Activated T-helper 1 cell treated with anti-CD3 and anti-CD28 coated beads, Interleukin-12 subunit alpha, Interleukin-12 subunit beta, Interleukin-2, Interleukin-4 antibody, amounts not matched to agents 30 ng/mL and 10 ng/mL and 1 ng/mL, durations not matched to agents 14 hours and 24 hours and 36 hours (primary cell): Measurements from ENCODE around the gene PAX4. TPM values are rescaled to one million over a fixed set of nuclear protein-coding genes. Genes with fewer than 3 reads are reported as not detected.

Experiments used
- DNase-seq: peaks from one replicate; pipeline ENCODE4 v3.0.0; 2021; ENCODE audit warnings: low spot score
- H3K27ac Mint-ChIP-seq: one replicate; pipeline ENCODE4 v1.8.0; 2021; ENCODE audit warnings: mild to moderate bottlenecking, mixed read lengths
- H3K27me3 Mint-ChIP-seq: one replicate; pipeline ENCODE4 v1.8.0; 2022; ENCODE audit warnings: mild to moderate bottlenecking, moderate library complexity, mixed read lengths; ENCODE audit not compliant: insufficient read depth
- H3K36me3 Mint-ChIP-seq: one replicate; pipeline ENCODE4 v1.8.0; 2021; ENCODE audit warnings: low read depth, mixed read lengths
- H3K4me1 Mint-ChIP-seq: one replicate; pipeline ENCODE4 v1.8.0; 2021; ENCODE audit warnings: low read depth, mixed read lengths
- H3K4me3 Mint-ChIP-seq: one replicate; pipeline ENCODE4 v1.8.0; 2021; ENCODE audit warnings: mild to moderate bottlenecking, moderate library complexity, mixed read lengths
- H3K9me3 Mint-ChIP-seq: one replicate; pipeline ENCODE4 v1.8.0; 2021; ENCODE audit warnings: mixed read lengths
- intact Hi-C: fragments of 100-400 bp; cut with micrococcal nuclease; formaldehyde crosslinking; loops from one replicate; pipeline ENCODE4 v1.15.1; 2024
- total RNA-seq: library from RNA; stranded (reverse); gene quantifications from 2 replicates; pipeline ENCODE4 v1.2.3, GENCODE V29; 2022

The PAX4 gene
- total RNA-seq, 1 donor from 2014 or later = not detected

DNA sequence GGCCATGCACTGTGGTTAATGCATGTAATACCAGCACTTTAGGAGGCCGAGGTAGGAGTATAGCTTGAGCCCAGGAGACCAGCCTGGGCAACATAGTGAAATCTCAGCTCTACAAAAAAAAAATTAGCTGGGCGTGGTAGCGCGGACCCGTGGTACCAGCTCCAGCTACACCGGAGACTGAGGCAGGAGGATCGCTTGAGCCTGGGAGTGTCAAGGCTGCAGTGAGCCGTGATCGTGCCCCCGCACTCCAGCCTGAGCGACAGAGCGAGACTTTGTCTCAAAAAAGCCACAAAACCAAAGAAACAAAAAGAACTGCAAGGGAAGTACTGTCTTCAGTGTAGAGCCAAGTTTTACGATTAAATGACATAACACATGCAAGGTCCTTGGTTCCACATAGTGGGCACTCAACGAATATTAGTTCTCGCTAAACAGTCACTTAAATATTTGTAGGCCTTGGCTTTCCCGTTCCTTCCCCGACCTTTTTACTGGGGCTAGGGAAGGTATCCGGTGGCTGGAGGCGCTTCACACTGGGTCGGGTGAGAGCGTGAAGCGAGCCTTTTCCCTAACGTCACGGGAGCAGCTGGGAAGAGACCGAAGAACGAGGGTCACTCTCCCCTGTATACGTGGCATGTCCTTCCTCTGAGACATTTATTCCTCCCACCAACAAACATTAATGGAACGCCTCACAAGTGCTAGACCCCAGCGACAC lies 33.1 kb upstream of the PAX4 start:
- peak overlapping the region; percentile 98 for H3K27ac Mint-ChIP-seq
- no peaks in the 10 kb centered on the region for H3K9me3 Mint-ChIP-seq
- peaks cover 6% of the 10 kb centered on the region for H3K27me3 Mint-ChIP-seq
- H3K36me3 Mint-ChIP-seq = peaks cover 26% of the 10 kb centered on the region
- peak overlapping the region; percentile 100 for H3K4me3 Mint-ChIP-seq
- H3K4me1 Mint-ChIP-seq = peaks cover 45% of the 10 kb centered on the region
- intact Hi-C loops = loop anchor here (1.0 to 10.0 kb wide), 7 partner anchors 66 to 884 kb away; partner anchors contain the start of genes GCC1, HILPDA, IMPDH1 and RBM28
- DNase-seq = no peak

DNA sequence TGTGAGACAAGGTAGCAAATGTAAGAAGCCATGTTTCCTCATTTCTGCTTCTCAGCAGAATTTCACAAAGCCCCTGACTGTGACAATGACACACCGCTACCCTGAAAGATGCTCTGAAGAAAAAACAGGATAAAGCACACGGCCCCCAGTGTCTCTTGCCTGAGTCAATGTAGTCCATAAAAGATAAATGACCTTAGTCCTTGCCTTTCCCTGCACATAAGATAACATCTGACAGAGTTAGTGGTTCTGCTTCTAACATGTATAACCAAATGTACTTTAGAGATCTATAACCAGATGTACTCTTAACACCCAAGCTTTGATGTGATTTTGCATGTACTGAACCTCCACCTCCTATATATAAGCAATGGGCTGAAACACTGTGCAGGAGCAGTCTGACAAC lies 31.0 kb upstream of the PAX4 start:
- intact Hi-C loops = no loop called here
- no peak for DNase-seq
- Mint-ChIP-seq H3K27me3 (peaks cover 6% of the 10 kb centered on the region), H3K36me3 (peaks cover 13% of the 10 kb centered on the region), H3K9me3 (no peaks in the 10 kb centered on the region), H3K27ac (no peak overlapping the region), H3K4me1 (peaks cover 25% of the 10 kb centered on the region), H3K4me3 (no peak overlapping the region)

DNA sequence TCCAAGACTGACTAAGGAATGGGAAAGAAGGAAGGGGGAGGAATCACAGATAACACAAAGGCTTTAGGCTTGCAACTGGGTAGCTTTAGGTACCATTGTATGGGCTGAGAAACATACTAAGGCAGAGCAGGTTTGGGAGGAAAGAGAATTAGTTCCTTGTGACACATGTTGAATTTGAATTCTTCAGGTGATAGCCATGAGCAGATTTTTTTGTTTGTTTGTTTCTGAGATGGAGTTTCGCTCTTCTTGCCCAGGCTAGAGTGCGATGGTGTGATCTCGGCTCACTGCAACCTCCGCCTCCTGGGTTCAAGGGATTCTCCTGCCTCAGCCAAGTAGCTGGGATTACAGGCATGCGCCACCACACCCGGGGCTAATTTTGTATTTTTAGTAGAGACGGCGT lies 29.7 kb upstream of the PAX4 start:
- H3K36me3 Mint-ChIP-seq = peaks cover 5% of the 10 kb centered on the region
- DNase-seq = no peak
- H3K9me3 Mint-ChIP-seq = no peaks in the 10 kb centered on the region
- intact Hi-C loops = no loop called here
- H3K27ac Mint-ChIP-seq = no peak overlapping the region
- H3K4me3 Mint-ChIP-seq = no peak overlapping the region
- peaks cover 12% of the 10 kb centered on the region for H3K4me1 Mint-ChIP-seq
- H3K27me3 Mint-ChIP-seq = peaks cover 6% of the 10 kb centered on the region

DNA sequence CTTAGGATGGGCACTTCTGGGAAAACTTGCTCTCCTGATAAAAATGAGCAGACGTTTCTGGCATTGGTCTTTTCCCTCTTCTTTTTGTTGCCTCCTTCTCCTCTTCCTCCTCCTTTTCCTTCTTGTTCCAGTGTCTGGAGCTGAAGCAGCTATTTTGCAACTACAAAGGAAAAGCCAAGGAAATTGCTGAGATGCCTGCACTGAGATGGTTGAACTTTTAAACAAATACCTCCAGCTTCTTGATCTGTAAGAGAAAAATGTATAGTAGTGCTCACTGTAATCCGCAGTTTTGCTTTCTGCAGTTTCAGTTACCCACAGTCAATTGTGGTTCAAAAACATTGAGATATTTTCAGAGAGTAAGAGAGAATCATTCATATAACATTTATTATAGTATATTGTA lies 26.5 kb upstream of the PAX4 start:
- no peak for DNase-seq
- intact Hi-C loops = no loop called here
- Mint-ChIP-seq H3K4me3 (no peak overlapping the region), H3K9me3 (no peaks in the 10 kb centered on the region), H3K4me1 (no peaks in the 10 kb centered on the region), H3K27me3 (peaks cover 13% of the 10 kb centered on the region), H3K27ac (no peak overlapping the region), H3K36me3 (no peaks in the 10 kb centered on the region)

DNA sequence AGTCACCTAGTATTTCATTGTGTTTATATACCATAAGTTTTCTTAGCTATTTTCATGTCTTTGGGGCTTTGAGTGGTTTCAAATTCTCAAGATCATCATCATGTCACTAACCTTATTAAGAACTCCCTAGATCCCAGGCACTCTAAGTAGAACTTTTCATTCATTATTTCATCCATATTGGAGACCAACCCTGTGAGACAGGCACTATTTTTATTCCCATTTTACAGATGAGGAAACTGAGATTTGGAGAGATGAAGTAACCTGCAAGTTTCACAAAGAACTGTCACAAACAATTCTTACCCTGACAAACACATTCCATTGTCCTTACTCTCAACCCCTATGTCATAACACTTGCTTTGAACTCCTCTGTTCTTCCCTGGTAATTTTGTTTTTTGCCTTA lies 20.3 kb upstream of the PAX4 start:
- H3K27ac Mint-ChIP-seq = no peak overlapping the region
- H3K4me1 Mint-ChIP-seq = peaks cover 11% of the 10 kb centered on the region
- no peaks in the 10 kb centered on the region for H3K36me3 Mint-ChIP-seq
- intact Hi-C loops = no loop called here
- H3K27me3 Mint-ChIP-seq = peaks cover 26% of the 10 kb centered on the region
- no peak for DNase-seq
- no peak overlapping the region for H3K4me3 Mint-ChIP-seq
- H3K9me3 Mint-ChIP-seq = no peaks in the 10 kb centered on the region

DNA sequence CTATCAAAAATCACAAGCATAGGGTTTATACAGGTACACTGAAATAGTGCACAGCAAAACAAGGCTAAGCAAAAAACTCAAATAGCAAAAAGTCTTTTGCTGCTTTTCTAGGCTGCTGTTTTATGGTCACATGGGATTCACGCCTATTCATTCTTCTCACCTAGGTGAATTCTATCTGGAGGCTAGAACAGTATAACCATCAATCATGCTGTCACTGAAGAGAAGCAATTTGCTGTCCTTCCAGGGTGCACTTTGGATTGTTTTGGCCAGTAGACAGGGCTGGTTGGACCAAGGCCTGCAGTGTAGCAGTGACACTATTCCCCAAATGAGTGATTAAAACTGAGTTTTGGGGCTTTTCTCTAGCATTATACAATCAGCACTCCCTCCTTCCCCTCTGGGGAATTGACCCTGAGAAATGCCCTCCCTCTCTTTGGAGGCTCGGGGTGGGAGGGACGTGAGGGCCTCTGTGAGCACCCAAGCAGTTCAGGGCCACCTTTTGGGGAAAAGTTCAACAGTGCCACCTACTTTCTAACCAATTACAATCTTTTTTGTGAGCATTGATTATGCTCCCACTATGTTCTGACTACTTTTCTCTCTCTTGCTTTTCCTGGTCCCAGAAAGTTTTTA lies 17.8 kb upstream of the PAX4 start:
- Mint-ChIP-seq H3K36me3 (no peaks in the 10 kb centered on the region), H3K4me1 (peaks cover 11% of the 10 kb centered on the region), H3K4me3 (no peak overlapping the region), H3K27me3 (peaks cover 33% of the 10 kb centered on the region), H3K9me3 (no peaks in the 10 kb centered on the region), H3K27ac (no peak overlapping the region)
- intact Hi-C loops = no loop called here
- no peak for DNase-seq

DNA sequence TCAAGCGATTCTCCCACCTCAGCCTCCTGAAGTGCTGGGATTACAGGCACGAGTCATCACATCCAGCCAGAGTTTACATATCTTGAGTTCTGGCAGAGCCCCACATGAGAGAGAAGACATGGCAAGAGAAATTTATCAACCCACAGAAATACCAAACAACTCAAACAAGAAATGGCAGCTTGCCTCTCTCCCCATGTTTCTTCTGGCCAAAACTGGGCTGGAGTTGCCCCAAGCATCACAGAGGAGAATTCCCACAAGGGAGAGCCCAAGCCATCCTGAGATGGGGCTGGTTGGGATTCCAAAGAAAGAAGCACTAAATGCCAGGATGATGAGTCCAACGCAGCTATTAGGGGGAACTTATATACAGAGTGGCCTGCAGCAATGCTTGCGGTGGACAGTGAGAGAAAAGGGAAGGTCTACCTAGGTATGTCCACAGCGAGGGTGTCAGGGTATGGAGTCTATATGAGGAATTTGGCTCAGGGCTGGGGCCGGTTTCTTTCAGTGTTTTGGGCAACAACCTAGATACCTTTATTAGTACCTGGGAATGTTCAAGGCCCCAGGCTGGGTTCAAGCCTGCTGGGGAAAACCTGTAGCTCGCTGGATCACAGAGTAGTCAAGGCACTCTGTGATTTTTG lies 14.5 kb upstream of the PAX4 start:
- peaks cover 26% of the 10 kb centered on the region for H3K27me3 Mint-ChIP-seq
- H3K36me3 Mint-ChIP-seq = no peaks in the 10 kb centered on the region
- no peak overlapping the region for H3K4me3 Mint-ChIP-seq
- H3K4me1 Mint-ChIP-seq = peaks cover 11% of the 10 kb centered on the region
- DNase-seq = no peak
- intact Hi-C loops = no loop called here
- H3K27ac Mint-ChIP-seq = no peak overlapping the region
- H3K9me3 Mint-ChIP-seq = no peaks in the 10 kb centered on the region

DNA sequence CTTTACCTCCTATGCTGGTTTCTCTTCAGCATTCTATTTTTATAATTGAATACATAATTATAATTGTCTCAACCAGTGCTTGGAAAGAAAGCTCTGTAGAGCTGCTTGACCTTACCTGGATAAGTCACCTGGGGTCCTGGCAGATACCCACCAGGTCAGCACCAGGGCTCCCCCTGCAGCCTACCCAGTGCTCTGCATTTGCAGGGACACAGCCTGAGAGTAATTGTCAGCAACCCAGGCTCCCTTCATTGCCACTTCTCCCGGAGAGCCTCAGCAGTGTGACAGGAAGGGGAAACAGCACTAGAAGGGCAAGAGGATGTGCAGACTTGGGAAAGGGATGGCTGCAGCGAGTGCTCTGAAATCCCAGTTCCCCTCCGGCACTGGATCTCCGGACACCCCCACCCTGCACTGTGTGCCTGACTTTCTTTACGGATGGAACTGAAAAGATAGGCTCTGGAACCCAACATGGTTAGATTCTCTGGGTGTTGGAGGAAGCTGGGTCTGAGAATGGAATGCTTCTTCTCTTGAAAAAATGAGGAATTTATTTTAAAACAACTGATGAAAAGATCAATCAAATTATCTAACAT lies 11.4 kb upstream of the PAX4 start:
- Mint-ChIP-seq H3K27ac (no peak overlapping the region), H3K4me1 (peaks cover 1% of the 10 kb centered on the region), H3K9me3 (no peaks in the 10 kb centered on the region), H3K36me3 (no peaks in the 10 kb centered on the region), H3K27me3 (peaks cover 26% of the 10 kb centered on the region), H3K4me3 (no peak overlapping the region)
- DNase-seq = no peak
- intact Hi-C loops = no loop called here

DNA sequence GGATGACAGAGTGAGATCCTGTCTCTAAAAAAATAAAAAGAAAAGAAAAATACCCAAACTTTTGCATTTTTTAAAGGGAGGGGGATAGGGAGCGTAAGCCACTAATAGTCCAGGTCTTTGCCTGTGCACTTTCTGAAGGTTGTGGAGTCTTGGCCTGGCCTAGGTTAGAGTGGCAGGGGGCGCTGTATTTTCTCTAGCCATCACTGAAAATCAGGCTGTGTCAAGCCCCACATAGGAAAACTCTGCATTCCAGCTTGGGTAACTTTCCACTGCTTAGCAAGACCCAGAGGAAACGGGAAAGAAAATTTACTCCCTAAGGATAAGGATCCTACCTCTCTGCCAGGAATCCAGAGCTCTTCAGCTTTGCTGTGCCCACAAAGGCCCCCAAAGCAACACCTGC lies 10.5 kb upstream of the PAX4 start:
- no peaks in the 10 kb centered on the region for H3K36me3 Mint-ChIP-seq
- intact Hi-C loops = no loop called here

DNA sequence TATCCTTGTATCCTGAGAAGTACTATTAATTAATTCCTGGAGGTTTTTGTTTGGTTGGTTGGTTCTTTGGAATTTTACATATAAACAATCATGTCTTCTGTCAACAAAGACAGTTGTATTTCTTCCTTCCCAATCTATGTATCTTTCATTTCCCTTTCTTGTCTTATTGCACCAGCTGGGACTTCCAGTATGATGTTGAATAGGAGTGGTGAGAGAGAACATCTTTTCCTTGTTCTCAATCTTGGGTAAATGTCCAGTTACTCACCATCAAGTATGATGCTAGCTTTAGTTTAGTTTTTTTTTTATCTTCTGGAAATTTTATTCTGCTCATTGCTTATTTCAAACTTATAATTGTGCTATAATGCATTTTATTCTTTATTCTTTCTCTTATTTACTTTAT lies 7.4 kb upstream of the PAX4 start:
- Mint-ChIP-seq H3K27me3 (peaks cover 42% of the 10 kb centered on the region), H3K9me3 (no peaks in the 10 kb centered on the region), H3K4me3 (no peak overlapping the region), H3K27ac (no peak overlapping the region), H3K4me1 (no peaks in the 10 kb centered on the region), H3K36me3 (no peaks in the 10 kb centered on the region)
- DNase-seq = no peak
- intact Hi-C loops = no loop called here

More for the DNA sequence above, 10.5 kb upstream of the PAX4 start:
- H3K4me3 Mint-ChIP-seq = no peak overlapping the region
- no peaks in the 10 kb centered on the region for H3K9me3 Mint-ChIP-seq
- no peaks in the 10 kb centered on the region for H3K4me1 Mint-ChIP-seq
- H3K27ac Mint-ChIP-seq = no peak overlapping the region
- no peak for DNase-seq
- peaks cover 32% of the 10 kb centered on the region for H3K27me3 Mint-ChIP-seq

DNA sequence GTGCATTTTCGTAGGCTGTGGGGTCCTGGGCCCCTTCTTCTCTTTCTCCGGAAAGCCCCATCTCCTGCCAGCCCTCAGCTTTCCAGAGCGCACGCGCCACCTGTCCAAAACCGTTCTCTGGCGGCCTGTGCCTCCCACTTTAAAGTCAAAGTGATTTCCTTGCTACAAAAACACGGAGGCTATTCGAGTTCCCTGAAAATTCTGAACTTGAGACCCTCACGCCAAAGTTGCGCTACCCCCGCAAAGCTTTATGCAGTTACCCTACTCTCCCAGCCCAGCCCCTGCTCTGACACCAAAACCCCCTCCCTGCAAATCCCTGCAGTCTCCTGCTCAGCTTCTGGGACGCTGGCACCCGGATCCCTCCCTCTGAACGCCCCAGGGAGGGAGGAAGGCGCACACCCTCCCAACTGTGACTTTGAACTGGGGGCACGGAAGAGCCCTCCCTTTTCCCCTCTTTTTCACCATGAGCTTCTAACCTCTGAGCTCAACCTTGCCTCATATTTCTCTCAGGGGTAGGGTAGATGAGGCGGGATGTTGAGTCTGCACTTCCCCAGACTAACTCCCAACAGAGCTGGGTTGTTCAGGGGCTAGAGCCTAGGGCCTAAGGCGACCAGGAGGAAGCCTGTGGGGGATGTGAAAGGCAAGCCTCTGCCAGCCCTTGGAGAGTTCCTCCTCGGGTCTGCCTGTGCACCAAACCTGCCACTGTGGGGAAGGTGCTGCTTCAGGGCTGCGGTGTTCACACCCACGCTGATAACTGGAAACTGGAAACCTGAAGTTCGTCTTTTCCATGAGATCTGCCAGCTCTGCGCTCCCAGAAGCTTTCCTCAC lies 2.7 kb upstream of the PAX4 start:
- Mint-ChIP-seq H3K4me3 (no peak overlapping the region), H3K27ac (no peak overlapping the region), H3K36me3 (no peaks in the 10 kb centered on the region), H3K27me3 (peaks cover 51% of the 10 kb centered on the region), H3K4me1 (no peaks in the 10 kb centered on the region), H3K9me3 (no peaks in the 10 kb centered on the region)
- intact Hi-C loops = no loop called here
- DNase-seq = no peak

DNA sequence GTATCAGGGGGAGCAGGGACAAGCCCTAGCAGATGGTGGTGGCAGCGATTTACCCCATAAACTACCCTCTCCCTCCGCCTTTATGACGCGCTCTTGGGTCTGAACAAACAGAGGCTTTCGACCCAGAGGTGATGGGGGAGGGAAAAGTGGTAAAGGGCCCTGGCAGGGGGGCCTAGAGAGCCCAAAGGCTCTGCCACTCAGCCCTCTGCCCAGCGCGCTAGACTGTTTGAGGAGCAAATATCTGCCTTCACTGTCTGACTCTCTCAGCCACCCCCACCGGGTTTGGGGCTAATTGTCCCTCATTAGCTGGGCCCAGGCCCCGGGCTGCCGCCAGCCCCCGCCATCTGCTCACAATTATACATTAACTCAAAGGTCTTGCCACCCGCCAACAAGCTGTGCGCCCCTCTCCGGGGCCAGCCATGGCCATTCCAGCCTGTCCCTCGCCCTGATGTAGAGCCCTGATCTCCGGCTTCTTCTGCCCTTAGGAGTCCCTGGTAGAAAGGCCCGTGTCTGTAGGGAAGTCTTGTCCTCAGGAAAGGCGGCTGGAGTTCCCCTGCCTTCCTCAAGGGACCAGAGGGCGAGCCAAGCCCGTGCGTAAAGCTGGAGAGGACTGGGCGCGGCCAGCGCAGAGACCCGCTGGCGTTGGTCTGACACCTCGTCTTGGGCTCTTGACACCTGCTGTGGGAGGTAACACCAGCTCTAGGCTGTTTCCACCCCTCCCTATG lies 1.9 kb upstream of the PAX4 start:
- intact Hi-C loops = no loop called here
- no peak overlapping the region for H3K27ac Mint-ChIP-seq
- no peaks in the 10 kb centered on the region for H3K36me3 Mint-ChIP-seq
- H3K9me3 Mint-ChIP-seq = no peaks in the 10 kb centered on the region
- H3K4me1 Mint-ChIP-seq = no peaks in the 10 kb centered on the region
- no peak for DNase-seq
- no peak overlapping the region for H3K4me3 Mint-ChIP-seq
- peaks cover 49% of the 10 kb centered on the region for H3K27me3 Mint-ChIP-seq
